HG02943 (cell line): ENCODE results near the gene UBE3D.
A peak's percentile ranks its signal among the peaks of the same experiment; 100 is the strongest.

Source experiments
- ATAC-seq: cut with Tn5 transposase; IDR thresholded peaks from one replicate; pipeline ENCODE4 v1.9.1; 2021; ENCODE audit warnings: mild to moderate bottlenecking, low read depth, moderate library complexity; ENCODE audit not compliant: unreplicated experiment

Gene UBE3D, protein sequence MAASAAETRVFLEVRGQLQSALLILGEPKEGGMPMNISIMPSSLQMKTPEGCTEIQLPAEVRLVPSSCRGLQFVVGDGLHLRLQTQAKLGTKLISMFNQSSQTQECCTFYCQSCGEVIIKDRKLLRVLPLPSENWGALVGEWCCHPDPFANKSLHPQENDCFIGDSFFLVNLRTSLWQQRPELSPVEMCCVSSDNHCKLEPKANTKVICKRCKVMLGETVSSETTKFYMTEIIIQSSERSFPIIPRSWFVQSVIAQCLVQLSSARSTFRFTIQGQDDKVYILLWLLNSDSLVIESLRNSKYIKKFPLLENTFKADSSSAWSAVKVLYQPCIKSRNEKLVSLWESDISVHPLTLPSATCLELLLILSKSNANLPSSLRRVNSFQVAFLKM

GRCh38 chr6:83065511-83066192 is at the start of gene UBE3D:
TSS of gene UBE3D (minus strand) at chr6:83065841. CDS start at chr6:83065718, 123 bp downstream.
- peak; percentile 53 for ATAC-seq

DNA sequence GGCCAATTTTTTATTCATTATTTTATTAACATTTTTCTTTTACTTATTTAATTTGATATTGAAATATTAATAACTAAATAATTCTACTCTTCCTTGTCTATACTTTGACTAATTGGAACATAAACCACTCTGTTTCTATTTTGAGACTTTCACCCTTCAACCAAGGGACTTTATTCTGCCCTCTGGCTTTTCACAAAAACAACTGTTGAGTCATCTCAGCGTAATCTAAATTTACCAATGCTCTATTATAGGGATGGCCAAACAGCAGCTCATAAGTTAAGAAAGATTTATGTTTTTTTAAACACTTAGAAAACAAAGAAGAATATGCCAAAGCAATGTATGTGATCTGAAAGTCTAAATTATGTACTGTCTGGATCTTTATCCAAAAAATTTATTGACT is 48.5 kb upstream of the UBE3D start:
- no peak for ATAC-seq

- no peak for ATAC-seq
Observed at GRCh38 chr6:83113258-83113657, 47.6 kb upstream of the UBE3D start.

DNA sequence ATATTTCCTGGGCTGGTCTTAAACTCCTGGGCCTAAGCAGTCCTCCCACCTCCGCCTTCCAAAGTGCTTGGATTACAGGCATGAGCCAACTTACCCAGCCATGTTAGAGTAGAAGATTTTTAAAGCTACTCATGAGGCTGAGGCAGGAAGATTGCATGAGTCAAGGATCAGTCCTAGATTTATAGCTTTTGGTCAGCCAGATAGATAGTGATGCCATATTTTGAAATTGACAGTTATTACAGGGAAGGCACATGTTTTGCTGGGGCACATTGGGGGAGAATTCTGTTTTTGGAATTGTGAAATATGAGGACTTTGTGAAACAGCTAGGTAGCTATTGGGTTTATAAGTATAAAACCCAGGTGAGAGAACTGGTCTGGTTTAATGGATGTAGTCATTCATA is 42.7 kb upstream of the UBE3D start:
- ATAC-seq, result no peak

DNA sequence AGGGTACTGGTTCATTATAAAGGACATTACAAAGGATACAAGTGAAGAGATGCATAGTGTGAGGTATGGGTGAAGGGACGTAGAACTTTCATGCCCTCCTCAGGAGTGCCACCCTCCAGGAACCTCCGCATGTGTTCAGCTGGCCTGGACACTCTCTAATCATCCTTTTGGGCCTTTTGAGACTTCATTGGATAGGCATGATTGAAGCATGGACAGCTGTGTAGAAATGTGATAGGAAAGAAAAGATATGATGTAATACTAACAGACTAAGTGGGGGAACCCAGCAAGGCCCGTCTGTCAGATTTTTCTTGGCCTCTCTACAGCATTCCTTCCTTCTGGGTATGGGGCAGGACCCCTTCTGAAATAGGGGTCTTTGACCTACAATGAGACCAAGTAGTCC is 32.9 kb upstream of the UBE3D start:
- ATAC-seq, result no peak

- ATAC-seq, result no peak
Observed at GRCh38 chr6:83097675-83098074, 32.0 kb upstream of the UBE3D start.

- no peak for ATAC-seq
Observed at GRCh38 chr6:83097204-83097603, 31.6 kb upstream of the UBE3D start.

DNA sequence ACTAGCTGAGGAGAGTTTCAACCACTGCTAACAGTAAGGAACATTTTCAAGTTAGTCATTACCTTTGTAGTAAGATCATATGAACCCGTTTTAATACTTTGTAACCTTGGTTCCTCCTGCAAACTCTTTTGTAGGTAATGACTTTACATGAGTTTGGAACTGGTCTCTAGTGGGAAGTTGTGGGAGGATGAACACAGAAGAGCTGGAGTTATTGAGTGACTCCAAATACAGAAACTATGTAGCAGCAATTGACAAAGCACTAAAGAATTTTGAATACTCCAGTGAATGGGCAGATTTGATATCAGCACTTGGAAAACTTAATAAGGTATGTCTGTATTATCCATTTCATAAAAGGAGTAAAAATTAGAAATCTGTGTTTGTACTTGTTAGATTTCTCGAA is 31.1 kb upstream of the UBE3D start:
- ATAC-seq, result no peak

GRCh38 chr6:83092756-83093399 is 27.2 kb upstream of the UBE3D start:
- no peak for ATAC-seq

DNA sequence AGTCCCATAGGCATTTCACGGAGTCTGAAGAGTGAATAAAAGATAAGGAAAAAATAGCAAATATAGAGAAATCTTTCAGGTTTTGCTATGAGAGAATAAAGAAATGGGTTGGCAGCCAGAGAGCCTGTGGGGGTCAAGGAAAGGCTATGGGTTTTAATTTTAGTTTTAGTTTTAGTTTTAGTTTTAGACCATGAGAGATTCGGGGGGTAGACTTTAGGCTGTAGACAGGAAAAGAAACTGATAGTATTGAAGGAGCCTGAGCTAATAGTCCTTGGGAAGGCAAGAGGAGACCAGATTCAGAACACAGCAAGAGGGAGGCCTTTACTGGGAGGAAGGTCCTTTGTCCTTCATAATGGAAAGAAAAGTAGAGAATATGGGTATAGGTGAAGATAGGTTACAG is 21.1 kb upstream of the UBE3D start:
- peak; percentile 99 for ATAC-seq

DNA sequence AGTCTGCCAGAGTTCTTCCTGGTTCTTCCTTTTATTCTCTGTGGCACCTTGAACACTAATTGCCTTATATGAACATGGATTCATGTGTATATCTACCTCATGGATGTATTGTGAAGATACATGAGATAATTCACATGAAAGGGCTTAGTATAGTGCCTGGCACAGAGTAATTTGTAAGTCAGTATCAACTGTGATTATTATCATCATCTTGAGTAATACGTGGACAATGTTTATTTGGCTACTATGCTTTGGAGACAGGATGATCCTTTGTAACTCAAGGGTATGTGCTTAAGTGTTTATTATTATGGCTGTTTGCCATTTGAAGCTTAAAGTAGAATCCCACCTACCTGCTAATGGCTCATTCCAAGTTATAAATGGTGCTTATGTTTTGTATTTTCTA is 17.8 kb upstream of the UBE3D start:
- no peak for ATAC-seq

- no peak for ATAC-seq
Observed at GRCh38 chr6:83073615-83074014, 8.0 kb upstream of the UBE3D start.

DNA sequence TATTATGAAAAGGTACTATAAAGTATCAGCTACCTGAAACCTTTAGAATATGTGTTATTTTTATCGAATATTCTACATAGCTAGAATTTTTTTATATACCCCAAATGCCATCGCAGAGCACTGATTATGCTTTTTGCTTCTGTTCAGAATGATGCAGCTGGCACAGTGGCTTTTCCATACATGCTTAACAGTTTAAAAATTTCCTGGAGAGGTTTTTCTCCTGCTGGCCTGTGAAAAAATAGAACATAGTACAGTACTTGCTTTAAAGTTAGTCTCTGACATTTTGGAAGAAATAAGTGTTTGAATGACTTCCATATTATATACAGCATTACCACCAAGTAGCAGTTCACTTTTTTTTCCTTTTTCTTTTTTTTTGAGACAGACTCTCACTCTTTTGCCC is 7.1 kb upstream of the UBE3D start:
- no peak for ATAC-seq

GRCh38 chr6:83071707-83072106 is 6.1 kb upstream of the UBE3D start:
- no peak for ATAC-seq

DNA sequence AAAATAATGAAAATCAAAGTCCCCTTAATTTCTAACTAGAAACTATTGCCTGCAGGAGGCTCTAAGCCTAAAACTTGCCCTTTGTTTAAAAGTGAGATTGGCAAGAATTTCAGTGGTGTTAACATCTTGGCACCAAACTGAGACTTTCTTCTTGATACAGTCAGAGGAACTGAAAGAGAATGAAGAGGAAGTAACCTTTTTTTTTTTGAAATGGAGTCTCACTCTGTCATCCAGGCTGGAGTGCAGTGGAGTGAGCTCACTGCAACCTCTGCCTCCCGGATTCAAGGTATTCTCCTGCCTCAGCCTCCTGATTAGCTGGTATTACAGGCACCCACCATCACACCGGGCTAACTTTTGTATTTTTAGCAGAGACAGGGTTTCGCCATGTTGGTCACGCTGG is 5.4 kb upstream of the UBE3D start:
- ATAC-seq, result peak; percentile 44

DNA sequence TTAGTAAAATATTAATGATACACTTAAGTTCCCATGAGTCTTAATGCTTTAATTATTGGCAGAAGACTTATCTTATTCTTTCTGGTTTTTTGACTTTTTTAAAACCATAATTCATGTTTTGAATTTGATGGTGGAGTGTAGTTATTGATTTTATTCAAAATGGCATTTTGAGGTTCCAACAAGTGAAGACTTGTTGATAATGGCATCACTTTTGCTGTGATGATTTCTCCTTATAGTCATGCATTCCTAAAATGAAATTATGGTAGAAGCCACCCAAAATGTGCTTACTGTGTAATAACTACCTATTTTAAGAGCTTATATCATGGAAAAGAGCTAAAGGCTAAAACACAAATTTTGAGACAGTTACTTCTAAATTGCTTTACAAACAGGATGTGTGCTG is 4.0 kb upstream of the UBE3D start:
- ATAC-seq, result no peak

- no peak for ATAC-seq
Observed at GRCh38 chr6:83068616-83069015, 3.0 kb upstream of the UBE3D start.

- peak; percentile 80 for ATAC-seq
Observed at GRCh38 chr6:83067448-83068439, 2.1 kb upstream of the UBE3D start, which contains the start of gene DOP1A. TSS of gene DOP1A (plus strand) at chr6:83067671. CDS start at chr6:83096978, 29,307 bp downstream.

GRCh38 chr6:83062225-83062624 is 3.4 kb downstream of the UBE3D start:
- no peak for ATAC-seq

GRCh38 chr6:83061190-83061589 is 4.5 kb downstream of the UBE3D start:
- ATAC-seq, result no peak
